Subcutaneous abdominal adipose tissue (tissue), 5 donors: Measurements from ENCODE around the gene PAOX.

ENCODE experiments used
- H3K27ac ChIP-seq: one replicate; pipeline ENCODE4 v1.7.0; 2013; ENCODE audit warnings: low read depth, mild to moderate bottlenecking, inconsistent platforms, low read length, moderate library complexity
- H3K27me3 ChIP-seq, 5 donors: one replicate each; pipeline ENCODE4 v1.7.0; 2013; ENCODE audit warnings: low read length in 5 of 5, inconsistent platforms in 1 of 5; ENCODE audit not compliant: control insufficient read depth in 5 of 5, insufficient read depth in 4 of 5
- H3K36me3 ChIP-seq, 5 donors: one replicate each; pipeline ENCODE4 v1.7.0; 2013; ENCODE audit warnings: low read length in 5 of 5; ENCODE audit not compliant: control insufficient read depth in 5 of 5, insufficient read depth in 5 of 5
- H3K4me1 ChIP-seq, 5 donors: one replicate each; pipeline ENCODE4 v1.7.0; 2013; ENCODE audit warnings: low read length in 5 of 5, mild to moderate bottlenecking in 3 of 5, moderate library complexity in 1 of 5; ENCODE audit not compliant: control insufficient read depth in 5 of 5, insufficient read depth in 5 of 5
- H3K4me3 ChIP-seq, 5 donors: one replicate each; pipeline ENCODE4 v1.7.0; 2013; ENCODE audit warnings: low read length in 5 of 5, low read depth in 1 of 5
- H3K9ac ChIP-seq, 5 donors: one replicate each; pipeline ENCODE4 v1.7.0; 2013; ENCODE audit warnings: low read length in 5 of 5, mild to moderate bottlenecking in 4 of 5, moderate library complexity in 3 of 5
- H3K9me3 ChIP-seq, 5 donors: one replicate each; pipeline ENCODE4 v1.7.0; 2013; ENCODE audit warnings: low read length in 5 of 5; ENCODE audit not compliant: control insufficient read depth in 5 of 5
- donor health status: healthy.
- donor health status: healthy.
- donor health status: healthy.
- donor health status: healthy.
- donor health status: healthy.

PAOX gene

GRCh38 chr10:133393401-133394063 is 14.5 kb downstream of the PAOX start:
- Histone ChIP-seq H3K27ac (no peak overlapping the region), H3K4me1 (peaks cover 0 to 37% (median 13%) of the 10 kb centered on the region in 5 donors), H3K9me3 (no peaks in the 10 kb centered on the region), H3K36me3 (peaks cover 0 to 34% (median 24%) of the 10 kb centered on the region in 5 donors), H3K4me3 (peak overlapping the region in 4 of 5 donors; percentile 84 to 91 (median 86)), H3K27me3 (no peaks in the 10 kb centered on the region), H3K9ac (peak overlapping the region in 3 of 5 donors; percentile 41 to 91 (median 68))

- Histone ChIP-seq H3K4me1 (peaks cover 0 to 32% (median 13%) of the 10 kb centered on the region in 5 donors), H3K4me3 (peak within 1 kb of the TSS; percentile 82 to 91 (median 85)), H3K36me3 (peaks cover 0 to 37% (median 30%) of the 10 kb centered on the region in 5 donors)
These were observed 15.1 kb downstream of the PAOX start, which contains the start of gene MTG1 for GRCh38 chr10:133394064-133394663. Gene MTG1, plus strand, starts transcription at chr10:133394157. Its CDS starts 64 bp downstream, at chr10:133394221.

GRCh38 chr10:133394801-133395221 is 15.7 kb downstream of the PAOX start:
- no peaks in the 10 kb centered on the region for H3K27me3 ChIP-seq
- peaks cover 0 to 40% (median 34%) of the 10 kb centered on the region in 5 donors for H3K36me3 ChIP-seq
- peak overlapping the region; percentile 78 for H3K27ac ChIP-seq
- peak overlapping the region; percentile 82 to 91 (median 85) for H3K4me3 ChIP-seq
- peaks cover 0 to 26% (median 13%) of the 10 kb centered on the region in 5 donors for H3K4me1 ChIP-seq
- no peaks in the 10 kb centered on the region for H3K9me3 ChIP-seq
- peak overlapping the region; percentile 88 to 97 (median 91) for H3K9ac ChIP-seq

More at GRCh38 chr10:133394064-133394663, 15.1 kb downstream of the PAOX start, which contains the start of gene MTG1:
- peak within 1 kb of the TSS; percentile 78 for H3K27ac ChIP-seq
- H3K9ac ChIP-seq, result peak within 1 kb of the TSS; percentile 88 to 97 (median 91)
- no peaks in the 10 kb centered on the region for H3K9me3 ChIP-seq
- H3K27me3 ChIP-seq, result no peaks in the 10 kb centered on the region

GRCh38 chr10:133396035-133396624 is 17.1 kb downstream of the PAOX start:
- H3K9me3 ChIP-seq, result no peaks in the 10 kb centered on the region
- H3K27ac ChIP-seq, result no peak overlapping the region
- peaks cover 0 to 48% (median 42%) of the 10 kb centered on the region in 5 donors for H3K36me3 ChIP-seq
- no peak overlapping the region for H3K9ac ChIP-seq
- H3K4me3 ChIP-seq, result no peak overlapping the region
- H3K27me3 ChIP-seq, result no peaks in the 10 kb centered on the region
- peaks cover 0 to 21% (median 13%) of the 10 kb centered on the region in 5 donors for H3K4me1 ChIP-seq

GRCh38 chr10:133397938-133398337 is 18.9 kb downstream of the PAOX start:
- no peaks in the 10 kb centered on the region for H3K9me3 ChIP-seq
- no peak overlapping the region for H3K9ac ChIP-seq
- H3K4me1 ChIP-seq, result peaks cover 0 to 21% (median 13%) of the 10 kb centered on the region in 5 donors
- no peaks in the 10 kb centered on the region for H3K27me3 ChIP-seq
- no peak overlapping the region for H3K27ac ChIP-seq
- no peak overlapping the region for H3K4me3 ChIP-seq
- peaks cover 0 to 59% (median 54%) of the 10 kb centered on the region in 5 donors for H3K36me3 ChIP-seq

GRCh38 chr10:133399123-133399601 is 20.1 kb downstream of the PAOX start:
- Histone ChIP-seq H3K9ac (no peak overlapping the region), H3K4me1 (peaks cover 0 to 14% (median 13%) of the 10 kb centered on the region in 5 donors), H3K27ac (no peak overlapping the region), H3K27me3 (no peaks in the 10 kb centered on the region), H3K9me3 (no peaks in the 10 kb centered on the region), H3K36me3 (peaks cover 0 to 67% (median 63%) of the 10 kb centered on the region in 5 donors), H3K4me3 (no peak overlapping the region)

GRCh38 chr10:133400624-133401424 is 21.8 kb downstream of the PAOX start:
- Histone ChIP-seq H3K9ac (peak overlapping the region in 1 of 5 donors; percentile 2), H3K27me3 (no peaks in the 10 kb centered on the region), H3K4me3 (no peak overlapping the region), H3K4me1 (peaks cover 0 to 3% (median 0%) of the 10 kb centered on the region in 5 donors), H3K36me3 (peaks cover 13 to 78% (median 72%) of the 10 kb centered on the region in 5 donors), H3K9me3 (no peaks in the 10 kb centered on the region), H3K27ac (no peak overlapping the region)

- H3K4me1 ChIP-seq, result peaks cover 0 to 3% (median 0%) of the 10 kb centered on the region in 5 donors
- H3K27me3 ChIP-seq, result no peaks in the 10 kb centered on the region
- H3K9ac ChIP-seq, result no peak overlapping the region
- H3K4me3 ChIP-seq, result no peak overlapping the region
- peaks cover 14 to 74% (median 72%) of the 10 kb centered on the region in 5 donors for H3K36me3 ChIP-seq
- H3K27ac ChIP-seq, result no peak overlapping the region
- no peaks in the 10 kb centered on the region for H3K9me3 ChIP-seq
These were observed 22.4 kb downstream of the PAOX start for GRCh38 chr10:133401500-133401899.

GRCh38 chr10:133401981-133402725 is 23.1 kb downstream of the PAOX start:
- Histone ChIP-seq H3K9me3 (no peaks in the 10 kb centered on the region), H3K4me1 (peaks cover 0 to 3% (median 0%) of the 10 kb centered on the region in 5 donors), H3K4me3 (no peak overlapping the region), H3K9ac (no peak overlapping the region), H3K36me3 (peaks cover 18 to 77% (median 69%) of the 10 kb centered on the region in 5 donors), H3K27me3 (no peaks in the 10 kb centered on the region), H3K27ac (no peak overlapping the region)
